ENCODE data around the gene VIM. TPM values are rescaled to one million over a fixed set of nuclear protein-coding genes. Genes with fewer than 3 reads are reported as not detected.
"Not testable (repeated sequence)": the region's sequence is repeated elsewhere in the genome, so short reads cannot be mapped to it uniquely, and the experiment has no call there.

Gene VIM
- total RNA-seq, 2 donors from 2014 or later, result 539 to 1,025 TPM

GRCh38 chr10:17248964-17249363 is 20.9 kb downstream of the VIM start:
- DNase-seq, result no peak
- no peaks in the 10 kb centered on the region for H3K27me3 ChIP-seq
- peaks cover 0 to 3% (median 0%) of the 10 kb centered on the region in 3 donors for H3K9me3 ChIP-seq
- peak; percentile 35 for ATAC-seq
- H3K4me1 ChIP-seq, result no peaks in the 10 kb centered on the region
- intact Hi-C loops (cut with DNase I), result no loop called here
- TF ChIP-seq CTCF (IDR thresholded peaks at IDR 0.05) (no peak), POLR2A (IDR thresholded peaks at IDR 0.05) (no peak)
- no peak overlapping the region for H3K27ac ChIP-seq
- no peak overlapping the region for H3K4me3 ChIP-seq
- 44 to 60% methylated on average over 1 of the region's 1 CpG for WGBS, 2 donors
- H3K36me3 ChIP-seq (replicated peaks in 1 of 2; ENCODE audit: insufficient read depth in 1 of 2, low read depth in 2 of 2), result no peaks in the 10 kb centered on the region

- Histone ChIP-seq H3K27me3 (no peaks in the 10 kb centered on the region), H3K27ac (no peak overlapping the region), H3K9me3 (peaks cover 0 to 3% (median 0%) of the 10 kb centered on the region in 3 donors), H3K4me3 (no peak overlapping the region), H3K36me3 (replicated peaks in 1 of 2; ENCODE audit: insufficient read depth in 1 of 2, low read depth in 2 of 2) (no peaks in the 10 kb centered on the region), H3K4me1 (no peaks in the 10 kb centered on the region)
- TF ChIP-seq POLR2A (IDR thresholded peaks at IDR 0.05) (no peak), CTCF (IDR thresholded peaks at IDR 0.05) (peak in 4 of 7 experiments; percentile 19 to 49 (median 39))
- ATAC-seq (no peak), DNase-seq (no peak)
- 27 to 34% methylated on average over 4 of the region's 4 CpGs for WGBS, 2 donors
- intact Hi-C loops (cut with DNase I), result no loop called here
Observed at GRCh38 chr10:17249820-17250219, 21.8 kb downstream of the VIM start.

- Histone ChIP-seq H3K27me3 (no peaks in the 10 kb centered on the region), H3K9me3 (peaks cover 0 to 3% (median 0%) of the 10 kb centered on the region in 3 donors), H3K27ac (no peak overlapping the region), H3K36me3 (replicated peaks in 1 of 2; ENCODE audit: insufficient read depth in 1 of 2, low read depth in 2 of 2) (no peaks in the 10 kb centered on the region), H3K4me3 (no peak overlapping the region), H3K4me1 (no peaks in the 10 kb centered on the region)
- no peak for TF ChIP-seq POLR2A (IDR thresholded peaks at IDR 0.05)
- TF ChIP-seq CTCF (IDR thresholded peaks at IDR 0.05), result peak in 3 of 7 experiments; percentile 17 to 27 (median 22)
- intact Hi-C loops (cut with DNase I), result no loop called here
- ATAC-seq, result no peak
- peak in 1 of 4 donors; percentile 3 for DNase-seq
- 90 to 93% methylated on average over 2 of the region's 2 CpGs for WGBS, 2 donors
Observed at GRCh38 chr10:17250736-17251135, 22.7 kb downstream of the VIM start.

DNA sequence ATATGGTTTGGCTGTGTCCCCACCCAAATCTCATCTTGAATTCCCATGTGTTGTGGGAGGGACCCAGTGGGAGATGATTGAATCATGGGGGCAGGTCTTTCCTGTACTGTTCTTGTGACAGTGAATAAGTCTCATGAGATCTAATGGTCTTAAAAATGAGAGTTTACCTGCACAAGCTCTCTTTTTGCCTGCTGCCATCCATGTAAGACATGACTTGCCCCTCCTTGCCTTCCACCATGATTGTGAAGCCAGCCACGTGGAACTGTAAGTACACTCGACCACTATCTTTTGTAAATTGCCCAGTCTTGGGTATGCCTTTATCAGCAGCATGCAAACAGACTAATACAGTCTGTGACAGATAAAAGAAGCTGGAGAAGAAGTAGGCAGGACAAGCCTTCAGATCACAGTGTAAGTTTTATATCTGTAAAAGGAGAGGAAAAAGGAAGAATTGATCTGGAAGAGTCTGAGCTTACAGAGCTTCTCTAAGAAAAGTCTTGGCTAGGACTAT is 26.6 kb downstream of the VIM start:
- intact Hi-C loops (cut with DNase I), result loop anchor here (5.0 kb wide), 1 partner anchor 407 kb away; no protein-coding TSS in a partner anchor
- WGBS, 2 donors, result 34 to 55% methylated on average over 2 of the region's 2 CpGs
- H3K36me3 ChIP-seq (replicated peaks in 1 of 2; ENCODE audit: insufficient read depth in 1 of 2, low read depth in 2 of 2); H3K9me3 ChIP-seq; ATAC-seq; H3K27ac ChIP-seq; H3K4me1 ChIP-seq; H3K27me3 ChIP-seq; H3K4me3 ChIP-seq; DNase-seq: not testable (repeated sequence)

GRCh38 chr10:17255512-17255911 is 27.5 kb downstream of the VIM start:
- no peak for ATAC-seq
- DNase-seq, result no peak
- no peak for TF ChIP-seq CTCF (IDR thresholded peaks at IDR 0.05)
- no peak for TF ChIP-seq POLR2A (IDR thresholded peaks at IDR 0.05)
- intact Hi-C loops (cut with DNase I), result loop anchor here (5.0 kb wide), 1 partner anchor 408 kb away; no protein-coding TSS in a partner anchor
- H3K9me3 ChIP-seq, result no peaks in the 10 kb centered on the region
- no peaks in the 10 kb centered on the region for H3K27me3 ChIP-seq
- no peaks in the 10 kb centered on the region for H3K36me3 ChIP-seq (replicated peaks in 1 of 2; ENCODE audit: insufficient read depth in 1 of 2, low read depth in 2 of 2)
- H3K27ac ChIP-seq, result no peak overlapping the region
- no peak overlapping the region for H3K4me3 ChIP-seq
- H3K4me1 ChIP-seq, result no peaks in the 10 kb centered on the region
- WGBS, 2 donors, result 88 to 89% methylated on average over 3 of the region's 3 CpGs
